ENCODE results near the gene FUT6.
"Not testable (repeated sequence)": the region's sequence is repeated elsewhere in the genome, so short reads cannot be mapped to it uniquely, and the experiment has no call there.

Gene FUT6

DNA sequence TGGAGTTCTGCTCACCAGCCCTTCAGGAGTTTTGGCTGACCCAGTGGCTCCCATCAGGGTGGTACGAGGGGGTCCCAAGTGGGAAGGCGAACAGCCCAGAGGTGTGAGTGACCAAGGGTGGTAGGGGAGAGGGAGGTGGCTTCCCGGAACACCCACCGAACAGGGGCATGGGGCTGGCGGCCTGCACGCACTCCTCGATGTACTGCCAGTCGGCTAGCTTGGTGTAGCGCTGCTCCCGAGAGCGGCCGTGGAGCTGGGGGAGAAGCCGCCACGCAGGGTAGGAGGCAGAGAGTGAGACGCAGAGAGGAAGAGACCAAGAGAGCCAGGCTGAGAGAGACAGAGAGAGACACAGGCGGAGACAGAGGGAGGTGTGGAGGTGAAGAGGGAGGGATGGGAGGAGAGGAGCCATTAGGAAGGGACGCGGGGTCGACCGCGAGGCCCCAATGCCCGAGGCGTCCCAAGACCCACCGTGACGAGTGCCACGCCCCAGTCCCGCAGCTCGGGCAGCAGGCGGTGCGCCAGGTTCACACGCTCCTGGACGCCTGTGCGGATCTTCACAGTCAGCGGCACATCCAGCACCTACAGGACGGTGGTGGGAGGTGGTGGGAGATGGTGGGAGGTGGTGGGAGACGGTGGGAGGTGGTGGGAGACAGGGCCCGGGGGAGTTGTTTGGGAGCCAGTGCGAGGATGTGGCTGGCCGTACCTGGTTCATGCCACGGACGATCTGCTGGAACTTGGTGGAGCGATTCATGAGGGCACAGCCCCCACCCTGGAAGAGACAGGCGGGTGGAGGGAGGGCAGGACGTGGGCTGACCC, 52.7 kb downstream of the FUT6 start:
- no peak for DNase-seq

DNA sequence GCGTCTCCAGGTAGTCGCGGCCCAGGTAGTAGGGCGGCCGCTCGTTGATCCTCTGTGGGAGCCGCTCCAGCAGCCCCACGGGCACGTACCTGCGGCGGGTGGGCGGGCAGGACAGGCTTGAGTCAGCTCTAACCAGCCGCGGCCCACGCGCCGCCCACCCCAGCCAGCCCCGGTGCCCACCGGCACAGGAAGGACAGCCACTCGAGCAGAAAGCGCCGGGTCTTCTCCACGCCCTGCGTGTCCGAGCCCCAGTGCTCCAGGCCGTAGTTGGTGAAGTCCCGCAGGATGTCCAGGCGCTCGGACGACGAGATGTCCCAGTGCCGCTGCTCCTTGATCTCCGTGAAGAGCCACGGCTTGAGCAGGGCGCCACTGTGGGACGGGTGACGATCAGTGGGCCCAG, 54.1 kb downstream of the FUT6 start:
- no peak for DNase-seq

GRCh38 chr19:5784581-5785147, 54.8 kb downstream of the FUT6 start, which contains the start of gene PRR22:
PRR22 (minus strand) TSS chr19:5784746; CDS start chr19:5784660, 86 bp downstream.
- no peak for DNase-seq

- DNase-seq, result no peak
Observed at GRCh38 chr19:5782945-5783919, 56.3 kb downstream of the FUT6 start.

DNA sequence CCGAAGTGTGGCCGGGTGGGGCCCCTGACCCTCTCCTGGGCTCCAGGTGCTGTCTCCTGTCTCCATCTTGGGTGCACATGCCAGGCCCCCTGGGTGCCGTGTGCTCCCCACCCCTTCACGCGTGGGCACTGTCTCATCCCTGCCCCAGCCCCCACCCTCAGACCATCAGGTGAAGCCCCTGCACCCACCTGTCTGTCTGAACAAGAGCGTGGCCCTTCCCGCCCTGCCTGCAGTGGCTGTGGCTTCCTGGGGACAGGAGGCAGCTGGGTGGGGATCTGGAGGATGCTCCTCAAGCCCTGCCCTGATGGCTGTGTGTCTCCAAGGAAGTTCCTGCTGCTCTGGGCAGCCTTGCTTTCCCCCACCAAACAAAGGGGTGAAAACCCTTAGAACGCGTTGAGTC, 57.2 kb downstream of the FUT6 start:
- no peak for DNase-seq

DNA sequence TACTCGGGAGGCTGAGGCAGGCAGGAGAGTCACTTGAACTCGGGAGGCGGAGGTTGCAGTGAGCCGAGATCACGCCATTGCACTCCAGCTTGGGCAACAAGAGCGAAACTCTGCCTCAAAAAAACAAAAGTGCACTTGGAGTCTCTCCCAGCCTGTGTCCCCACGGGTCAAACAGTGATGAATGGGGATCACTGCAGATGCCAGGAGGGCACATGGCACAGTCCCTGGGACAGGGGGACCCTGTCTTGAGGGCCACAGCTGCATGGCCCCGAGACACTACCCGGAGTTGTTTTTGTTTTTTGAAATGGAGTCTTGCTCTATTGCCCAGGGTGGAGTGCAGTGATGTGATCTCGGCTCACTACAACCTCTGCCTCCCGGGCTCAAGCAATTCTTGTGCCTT, 58.6 kb downstream of the FUT6 start:
- DNase-seq, result not testable (repeated sequence)
